Measurements from ENCODE around the gene DCLRE1B.

DCLRE1B gene

GRCh38 chr1:113887402-113888175, 17.5 kb upstream of the DCLRE1B start, which contains the start of gene BCL2L15:
BCL2L15 (minus strand) TSS chr1:113887581; CDS start chr1:113887375, 206 bp downstream.
- no peak for DNase-seq (ENCODE audit: low spot score)

DNA sequence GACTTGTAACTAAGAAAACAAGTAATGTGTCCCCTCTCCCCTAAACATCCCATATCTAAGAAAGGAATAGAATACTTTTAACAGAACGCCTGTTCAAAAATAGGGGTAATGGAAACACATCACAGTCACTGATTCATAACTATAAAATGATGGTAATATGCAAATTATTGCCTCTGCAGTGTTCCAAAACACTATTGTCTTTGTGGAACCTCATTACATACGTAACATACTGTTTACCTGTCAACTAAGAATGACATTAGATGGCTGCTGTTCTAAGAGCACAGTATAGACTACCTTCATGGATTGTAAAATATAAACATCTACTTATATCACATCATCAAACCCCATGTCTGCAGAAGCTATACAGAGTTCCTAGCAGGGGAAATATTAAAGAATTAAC, 14.3 kb upstream of the DCLRE1B start:
- DNase-seq (ENCODE audit: low spot score): no peak

DNA sequence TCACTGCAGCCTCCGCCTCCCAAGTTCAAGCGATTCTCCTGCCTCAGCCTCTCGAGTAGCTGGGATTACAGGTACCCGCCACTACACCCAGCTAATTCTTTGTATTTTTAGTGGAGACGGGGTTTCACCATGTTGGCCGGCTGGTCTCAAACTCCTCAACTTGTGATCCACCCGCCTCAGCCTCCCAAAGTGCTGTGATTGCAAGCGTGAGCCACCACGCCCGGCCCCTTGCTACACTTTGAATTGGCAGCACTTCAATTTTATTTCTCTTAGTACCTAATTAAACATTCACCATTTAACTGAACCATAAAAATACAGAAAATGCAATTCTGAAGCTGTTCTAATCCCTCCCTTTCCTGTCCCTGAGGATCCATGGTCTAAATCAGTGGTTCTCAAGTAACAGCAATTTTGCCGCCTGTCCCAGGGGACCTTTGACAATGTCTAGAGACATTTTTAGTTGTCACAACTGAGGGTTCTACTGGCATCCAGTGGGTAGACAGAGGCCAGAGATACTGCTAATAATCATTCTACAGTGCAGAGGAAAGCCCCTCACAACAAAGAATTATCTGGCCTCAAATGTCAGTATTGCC, 13.4 kb upstream of the DCLRE1B start:
- no peak for DNase-seq (ENCODE audit: low spot score)

DNA sequence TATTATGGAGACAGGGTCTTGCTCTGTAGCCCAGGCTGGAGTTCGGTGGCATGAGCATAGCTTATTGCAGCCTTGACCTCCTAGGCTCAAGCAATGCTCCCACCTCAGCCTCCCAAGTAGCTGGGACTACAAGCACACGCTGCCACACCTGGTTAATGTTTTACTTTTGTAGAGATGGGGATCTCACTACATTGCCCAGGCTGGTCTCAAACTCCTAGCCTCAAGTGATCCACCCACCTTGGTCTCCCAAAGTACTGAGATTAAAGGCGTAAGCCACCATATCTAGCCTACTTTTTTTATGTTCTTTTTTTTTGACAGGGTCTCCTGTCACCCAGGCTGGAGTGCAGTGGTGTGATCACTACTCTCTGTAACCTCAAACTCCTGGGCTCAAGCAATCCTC, 11.9 kb upstream of the DCLRE1B start:
- no peak for DNase-seq (ENCODE audit: low spot score)

GRCh38 chr1:113895098-113895497, 10.0 kb upstream of the DCLRE1B start:
- no peak for DNase-seq (ENCODE audit: low spot score)

GRCh38 chr1:113895961-113896360, 9.2 kb upstream of the DCLRE1B start:
- no peak for DNase-seq (ENCODE audit: low spot score)

GRCh38 chr1:113898241-113898814, 6.8 kb upstream of the DCLRE1B start:
- DNase-seq (ENCODE audit: low spot score): no peak

DNA sequence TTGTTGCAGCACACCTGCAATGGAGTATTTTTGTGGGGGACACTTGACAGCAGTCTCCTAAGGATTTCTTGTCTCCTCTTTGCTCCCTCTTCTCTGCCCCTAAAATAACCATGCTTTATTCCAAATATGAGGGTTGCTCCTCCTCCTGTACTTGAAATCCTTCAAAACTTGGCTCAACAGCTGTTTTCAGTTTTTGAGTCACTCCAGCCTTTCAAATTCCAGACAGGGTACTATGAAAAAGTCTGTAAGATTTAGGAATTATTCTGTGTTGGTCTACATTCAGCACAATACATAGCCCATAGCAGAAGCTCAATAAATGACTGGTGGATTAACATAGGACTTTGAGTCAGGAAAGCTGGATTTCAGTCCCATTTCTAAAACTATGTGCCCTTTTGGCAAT, 6.0 kb upstream of the DCLRE1B start:
- no peak for DNase-seq (ENCODE audit: low spot score)

DNA sequence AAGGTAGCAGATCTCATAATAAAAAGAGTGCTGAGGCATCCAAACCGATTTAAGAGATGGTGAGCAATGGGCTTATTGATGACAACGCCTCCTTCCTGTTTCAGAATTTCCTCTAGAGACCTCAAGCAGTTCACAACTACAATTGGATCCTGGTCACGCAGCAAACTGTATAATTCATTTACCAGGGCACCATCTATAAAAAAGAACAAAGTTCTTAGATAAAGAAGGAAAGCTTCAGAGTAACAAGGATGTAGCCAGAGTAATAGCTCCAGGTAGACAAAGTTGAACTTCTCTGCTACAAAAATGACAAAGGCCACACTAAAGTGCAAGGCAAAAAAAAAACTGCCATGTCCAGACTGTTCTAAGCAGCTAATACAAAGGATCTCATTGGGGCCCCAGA, 3.9 kb upstream of the DCLRE1B start:
- DNase-seq (ENCODE audit: low spot score): no peak

DNA sequence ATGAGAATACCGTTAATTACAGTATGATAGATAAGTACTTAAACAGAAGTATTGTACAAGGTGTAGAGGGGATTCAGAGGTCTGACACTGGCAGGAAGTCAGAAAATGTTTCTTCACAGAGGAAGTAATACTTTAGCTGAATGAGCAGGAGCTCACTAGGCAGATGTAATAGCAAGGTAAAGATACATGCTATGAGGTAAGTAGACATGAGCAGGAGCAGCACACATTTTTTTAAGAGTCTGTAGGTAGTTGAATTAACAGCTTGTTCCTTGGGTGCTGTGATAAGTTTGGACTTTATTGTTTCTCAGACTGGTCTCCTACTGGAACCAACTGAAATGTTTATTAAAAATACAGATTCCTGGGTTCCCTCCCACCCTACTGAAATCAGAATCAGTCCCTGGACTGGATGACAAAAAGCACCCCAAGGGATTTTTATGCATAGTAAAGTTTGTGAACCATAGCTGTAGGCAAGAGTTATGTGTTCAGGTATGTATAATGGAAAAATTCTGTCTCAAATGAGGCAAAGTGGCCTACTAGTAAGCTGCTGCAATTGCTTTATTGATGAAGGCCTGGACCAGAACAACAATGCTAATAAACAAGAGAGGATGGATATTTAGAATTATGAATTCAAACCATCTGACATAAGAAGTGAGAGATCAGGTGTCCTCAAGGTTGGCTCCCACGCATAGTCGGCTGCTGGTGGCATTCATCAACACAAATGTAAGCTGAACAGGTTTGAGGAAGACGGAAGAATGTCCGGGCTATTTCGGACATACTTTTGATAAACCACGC, 1.4 kb upstream of the DCLRE1B start:
- no peak for DNase-seq (ENCODE audit: low spot score)

DNA sequence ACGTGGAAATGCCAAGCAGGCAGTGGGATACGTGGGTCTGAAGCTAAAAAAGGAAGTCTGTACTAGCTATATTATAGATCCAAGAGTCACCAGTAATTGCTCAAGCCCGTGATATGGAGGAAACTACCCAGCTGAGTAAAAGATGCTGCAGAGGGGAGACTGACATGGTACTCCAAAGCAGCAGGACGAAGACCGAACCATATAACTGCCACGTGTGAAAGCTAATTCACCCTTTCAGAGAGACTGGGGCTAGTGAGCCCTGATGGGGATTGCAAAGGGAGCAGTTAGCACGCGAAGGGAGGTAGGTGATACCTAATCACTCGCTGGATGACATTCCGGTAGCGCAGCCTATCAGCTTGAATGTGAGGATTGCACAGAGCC, 843 bp upstream of the DCLRE1B start:
- no peak for DNase-seq (ENCODE audit: low spot score)

GRCh38 chr1:113905435-113905861, 322 bp downstream of the DCLRE1B start:
- DNase-seq (ENCODE audit: low spot score): no peak

DNA sequence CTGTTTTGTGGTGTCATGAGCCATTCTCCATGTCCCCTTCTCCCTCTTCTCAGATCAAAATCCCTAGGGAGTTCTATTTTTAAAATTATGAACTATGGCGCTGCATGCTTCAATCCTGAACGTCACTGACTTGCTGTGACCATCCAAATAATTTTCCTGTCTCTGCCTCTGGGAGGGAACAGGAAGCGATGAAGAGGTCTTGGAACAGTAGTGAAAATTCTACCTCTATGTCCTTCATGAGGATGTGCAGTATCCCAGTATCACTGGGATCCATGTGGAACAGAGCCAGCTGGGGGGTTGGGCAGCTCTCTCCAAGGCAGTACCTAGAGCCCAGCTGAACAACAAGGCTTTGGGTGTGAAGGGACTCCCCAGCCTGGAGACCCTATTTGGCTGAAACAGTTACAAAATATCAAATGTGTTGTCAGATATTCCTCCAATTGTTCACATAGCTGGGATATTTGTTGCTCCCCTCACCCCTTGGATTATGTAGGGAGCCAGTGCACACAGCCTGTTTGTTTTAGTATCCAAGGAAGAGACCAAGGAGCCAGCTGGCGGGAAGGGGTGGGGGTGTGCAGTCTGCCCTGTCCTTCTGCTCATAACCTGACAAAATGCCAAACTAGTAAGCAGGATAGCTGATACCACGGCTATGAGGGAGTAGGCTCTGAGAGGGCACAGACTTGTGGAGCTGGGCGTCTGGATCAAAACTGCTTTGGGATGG, 7.6 kb downstream of the DCLRE1B start:
- no peak for DNase-seq (ENCODE audit: low spot score)

GRCh38 chr1:113913312-113913668, 8.2 kb downstream of the DCLRE1B start:
- DNase-seq (ENCODE audit: low spot score): no peak

GRCh38 chr1:113913887-113914664, 8.9 kb downstream of the DCLRE1B start:
- no peak for DNase-seq (ENCODE audit: low spot score)

- no peak for DNase-seq (ENCODE audit: low spot score)
These were observed 11.8 kb downstream of the DCLRE1B start for GRCh38 chr1:113916974-113917373.

DNA sequence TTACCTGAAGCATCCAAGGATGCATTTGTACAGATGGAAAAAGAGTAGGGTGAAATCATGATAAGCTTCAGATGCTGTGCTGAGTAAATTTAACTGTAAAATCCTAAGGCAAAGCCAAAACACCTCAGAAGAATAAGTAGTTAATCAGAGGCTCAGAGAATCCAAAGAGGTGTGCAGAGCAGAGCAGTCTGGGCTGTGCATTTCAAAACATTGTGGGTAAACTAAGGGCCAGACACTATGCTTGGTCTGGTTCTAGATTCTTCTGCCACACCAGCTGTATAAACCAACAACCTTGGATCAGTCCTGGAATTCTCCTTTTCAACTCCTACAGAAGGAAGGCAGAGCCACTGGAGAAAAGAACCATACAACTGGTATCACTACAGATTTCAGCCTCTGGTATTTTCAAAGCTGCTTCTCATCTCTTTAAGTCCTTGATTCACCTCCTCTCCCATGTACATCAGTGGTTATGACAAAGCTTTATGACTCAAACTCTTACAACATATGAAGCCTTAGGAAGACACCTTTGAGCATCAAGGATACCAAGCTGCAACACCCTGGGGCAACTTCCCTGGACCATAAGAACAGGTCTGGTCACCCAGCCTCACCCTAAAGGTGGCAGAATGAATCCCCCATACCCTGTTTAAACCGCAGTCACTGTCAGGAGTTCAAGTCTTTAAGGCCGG, 12.4 kb downstream of the DCLRE1B start:
- DNase-seq (ENCODE audit: low spot score): no peak

DNA sequence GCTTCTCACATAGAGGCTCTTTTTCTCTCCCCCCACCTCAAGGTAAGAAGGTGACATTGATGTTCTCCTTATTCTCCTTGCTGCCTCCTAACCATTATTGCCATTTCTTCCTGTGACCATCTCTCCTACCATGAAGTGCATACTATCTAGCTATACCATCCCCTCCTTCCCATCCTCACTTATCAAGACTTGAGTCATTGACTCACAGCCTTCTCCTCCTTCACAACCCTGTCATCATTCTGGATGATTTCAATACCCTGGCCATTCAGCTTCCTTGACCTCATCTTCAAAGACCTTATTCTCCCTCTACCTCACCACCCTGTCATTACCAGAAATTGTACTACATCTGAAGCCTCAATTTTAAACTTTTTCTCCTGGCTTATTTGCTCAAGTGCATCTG, 13.1 kb downstream of the DCLRE1B start:
- DNase-seq (ENCODE audit: low spot score): no peak

DNA sequence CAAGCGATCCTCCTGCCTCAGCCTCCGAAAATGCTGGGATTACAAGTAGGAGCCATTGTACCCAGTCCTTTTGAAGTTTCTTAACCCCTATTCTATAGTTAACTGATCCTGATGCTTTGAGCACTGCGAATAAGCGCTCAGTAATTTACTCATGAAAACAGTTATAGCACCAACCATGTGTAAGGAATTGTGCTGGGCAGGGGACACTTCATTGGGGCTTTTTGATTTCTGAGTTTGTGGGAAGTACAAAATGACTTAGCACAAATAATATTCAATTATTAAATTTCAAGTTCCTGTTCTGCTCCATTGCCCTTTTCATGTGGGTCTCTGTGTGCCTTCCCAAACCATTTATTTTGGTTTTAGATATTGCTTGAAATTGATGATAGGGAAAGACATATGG, 17.8 kb downstream of the DCLRE1B start:
- DNase-seq (ENCODE audit: low spot score): no peak

GRCh38 chr1:113924473-113924872, 19.3 kb downstream of the DCLRE1B start:
- no peak for DNase-seq (ENCODE audit: low spot score)

Measured in putamen (tissue), 1 donor.